H9 (cell line): ENCODE measurements around the gene NPY5R. TPM values are rescaled to one million over a fixed set of nuclear protein-coding genes. Genes with fewer than 3 reads are reported as not detected.

Source experiments
- DNase-seq: peaks from one replicate; pipeline ENCODE4 v3.0.0-alpha.2; 2017
- H2AFZ ChIP-seq: one replicate; pipeline ENCODE4 v1.6.1; 2013; ENCODE audit warnings: mild to moderate bottlenecking, low read length, control low read depth, moderate library complexity
- H2AK5ac ChIP-seq: 2 replicates; pipeline ENCODE4 v1.6.1; 2013; ENCODE audit warnings: low read length, control low read depth, mixed read lengths; ENCODE audit not compliant: insufficient read length
- H2BK120ac ChIP-seq: one replicate; pipeline ENCODE4 v1.6.1; 2013; ENCODE audit warnings: low read depth, mild to moderate bottlenecking, low read length, control low read depth, inconsistent platforms; ENCODE audit not compliant: poor library complexity, severe bottlenecking
- H2BK12ac ChIP-seq: 2 replicates; pipeline ENCODE4 v1.6.1; 2013; ENCODE audit warnings: low read length, control low read depth, mixed read lengths, low read depth; ENCODE audit not compliant: insufficient read length
- H2BK15ac ChIP-seq: 2 replicates; pipeline ENCODE4 v1.6.1; 2013; ENCODE audit warnings: low read depth, low read length, control low read depth
- H2BK20ac ChIP-seq: one replicate; pipeline ENCODE4 v1.6.1; 2013; ENCODE audit warnings: low read depth, mild to moderate bottlenecking, low read length, control low read depth, inconsistent platforms; ENCODE audit not compliant: poor library complexity, severe bottlenecking
- H2BK5ac ChIP-seq: 2 replicates; pipeline ENCODE4 v1.6.1; 2013; ENCODE audit warnings: low read length, control low read depth, mixed read lengths; ENCODE audit not compliant: insufficient read length
- H3K14ac ChIP-seq: 2 replicates; pipeline ENCODE4 v1.6.1; 2013; ENCODE audit warnings: low read length, control low read depth; ENCODE audit not compliant: insufficient read depth
- H3K18ac ChIP-seq: 2 replicates; pipeline ENCODE4 v1.6.1; 2013; ENCODE audit warnings: low read depth, mild to moderate bottlenecking, mixed read lengths, low read length, control low read depth; ENCODE audit not compliant: insufficient read length
- H3K23ac ChIP-seq: 2 replicates; pipeline ENCODE4 v1.6.1; 2013; ENCODE audit warnings: low read length, control low read depth, mixed read lengths, low read depth; ENCODE audit not compliant: insufficient read length
- H3K23me2 ChIP-seq: 2 replicates; pipeline ENCODE4 v1.6.1; 2013; ENCODE audit warnings: low read depth, mild to moderate bottlenecking, mixed read lengths, low read length, control low read depth; ENCODE audit not compliant: insufficient read length, poor library complexity, severe bottlenecking
- H3K27ac ChIP-seq: 2 replicates; pipeline ENCODE4 v1.5.1; 2013; ENCODE audit warnings: low read length, control low read depth, mixed read lengths, low read depth; ENCODE audit not compliant: insufficient read length
- H3K27me3 ChIP-seq: 2 replicates; pipeline ENCODE4 v1.6.1; 2013; ENCODE audit warnings: low read length, control low read depth, inconsistent platforms; ENCODE audit not compliant: insufficient read depth
- H3K4ac ChIP-seq: 2 replicates; pipeline ENCODE4 v1.6.1; 2013; ENCODE audit warnings: low read depth, mild to moderate bottlenecking, control low read depth, inconsistent platforms, low read length, moderate library complexity
- H3K4me1 ChIP-seq: 2 replicates; pipeline ENCODE4 v1.6.1; 2013; ENCODE audit warnings: low read length, control low read depth, inconsistent platforms; ENCODE audit not compliant: insufficient read depth
- H3K4me2 ChIP-seq: 2 replicates; pipeline ENCODE4 v1.6.1; 2013; ENCODE audit warnings: low read length, control low read depth, mixed read lengths; ENCODE audit not compliant: insufficient read length, insufficient read depth
- H3K56ac ChIP-seq: 2 replicates; pipeline ENCODE4 v1.6.1; 2013; ENCODE audit warnings: low read depth, mild to moderate bottlenecking, mixed read lengths, low read length, control low read depth; ENCODE audit not compliant: insufficient read length
- H3K79me1 ChIP-seq: 2 replicates; pipeline ENCODE4 v1.6.1; 2013; ENCODE audit warnings: low read depth, mild to moderate bottlenecking, moderate library complexity, low read length, control low read depth, inconsistent platforms; ENCODE audit not compliant: insufficient read depth, poor library complexity, severe bottlenecking
- H3K79me2 ChIP-seq: 2 replicates; pipeline ENCODE4 v1.6.1; 2013; ENCODE audit warnings: low read length, control low read depth, inconsistent platforms; ENCODE audit not compliant: insufficient read depth
- H3K9ac ChIP-seq: 2 replicates; pipeline ENCODE4 v1.6.1; 2013; ENCODE audit warnings: low read length, control low read depth, mixed read lengths; ENCODE audit not compliant: insufficient read length; ENCODE audit errors: extremely low read depth
- H3K9me3 ChIP-seq: one replicate; pipeline ENCODE4 v1.6.1; 2013; ENCODE audit warnings: low read depth, low read length, inconsistent platforms; ENCODE audit not compliant: control insufficient read depth
- H3T11ph ChIP-seq: one replicate; pipeline ENCODE4 v1.6.1; 2013; ENCODE audit warnings: mild to moderate bottlenecking, low read length, control low read depth, inconsistent platforms
- H4K20me1 ChIP-seq: one replicate; pipeline ENCODE4 v1.6.1; 2013; ENCODE audit not compliant: control insufficient read depth, insufficient read length, insufficient read depth
- H4K5ac ChIP-seq: 2 replicates; pipeline ENCODE4 v1.6.1; 2013; ENCODE audit warnings: low read depth, mild to moderate bottlenecking, mixed read lengths, low read length, control low read depth; ENCODE audit not compliant: insufficient read length
- H4K8ac ChIP-seq: replicated peaks from 2 replicates; pipeline ENCODE4 v1.6.1; 2013; ENCODE audit warnings: low read length, control low read depth, mixed read lengths, low read depth; ENCODE audit not compliant: insufficient read length
- H4K91ac ChIP-seq: 2 replicates; pipeline ENCODE4 v1.6.1; 2013; ENCODE audit warnings: low read depth, mild to moderate bottlenecking, moderate library complexity, mixed read lengths, low read length, control low read depth; ENCODE audit not compliant: insufficient read length
- H3K27ac Mint-ChIP-seq, 3 experiments: 2 replicates in 2 of 3; 3 replicates in 1 of 3; pipeline ENCODE4 v1.8.0; 2020 to 2021; ENCODE audit warnings: mixed read lengths in 3 of 3, mild to moderate bottlenecking in 1 of 3, moderate library complexity in 1 of 3
- H3K27me3 Mint-ChIP-seq: 2 replicates; pipeline ENCODE4 v1.8.0; 2021; ENCODE audit warnings: low read depth, mild to moderate bottlenecking, moderate library complexity, mixed read lengths
- H3K36me3 Mint-ChIP-seq, 3 experiments: 2 replicates in 2 of 3; 3 replicates in 1 of 3; pipeline ENCODE4 v1.8.0; 2020 to 2021; ENCODE audit warnings: low read depth in 3 of 3, mixed read lengths in 3 of 3; ENCODE audit not compliant: insufficient read depth in 1 of 3
- H3K4me1 Mint-ChIP-seq, 2 experiments: 2 replicates each; pipeline ENCODE4 v1.8.0; 2020; ENCODE audit warnings: mixed read lengths in 2 of 2
- H3K4me3 Mint-ChIP-seq, 2 experiments: 2 replicates in 1 of 2; 3 replicates in 1 of 2; pipeline ENCODE4 v1.8.0; 2020 to 2021; ENCODE audit warnings: mild to moderate bottlenecking in 2 of 2, mixed read lengths in 2 of 2, moderate library complexity in 1 of 2
- H3K9me3 Mint-ChIP-seq, 2 experiments: 2 replicates in 1 of 2; 3 replicates in 1 of 2; pipeline ENCODE4 v1.8.0; 2020; ENCODE audit warnings: mild to moderate bottlenecking in 2 of 2, mixed read lengths in 2 of 2, moderate library complexity in 1 of 2
- CTCF ChIP-seq: fragments of 200-600 bp; sonication (generic); conservative IDR thresholded peaks from 3 replicates; pipeline ENCODE4 v1.8.0; 2021; ENCODE audit warnings: antibody characterized with exemption, mild to moderate bottlenecking
- WGBS: extraction: QIAGEN DNeasy Blood & Tissue Kit; methylation state at CpG from one replicate; pipeline ENCODE4 v1.1.7; 2013; ENCODE audit warnings: missing lambda C conversion rate, low lambda C conversion rate, mixed read lengths; ENCODE audit not compliant: insufficient read length; ENCODE audit errors: extremely low coverage; 5-methylcytosine and 5-hydroxymethylcytosine counted together
- total RNA-seq: library from RNA; stranded (reverse); gene quantifications from 2 replicates; pipeline ENCODE4 v1.2.1, GENCODE V29; 2021

Gene NPY5R
- total RNA-seq, 1 experiment from 2014 or later: 4.2 TPM

GRCh38 chr4:163367651-163368050 is 24.0 kb downstream of the NPY5R start:
- H2BK20ac ChIP-seq: no peak overlapping the region
- H3K4me2 ChIP-seq: no peak overlapping the region
- peaks cover 0 to 14% of the 10 kb centered on the region in 2 experiments; a peak in 3 of 4 replicates for H3K4me1 Mint-ChIP-seq
- H2AK5ac ChIP-seq: no peak overlapping the region
- H3K9me3 Mint-ChIP-seq: no peaks in the 10 kb centered on the region
- H2BK15ac ChIP-seq: no peak overlapping the region
- no peaks in the 10 kb centered on the region for H3K27me3 ChIP-seq
- H3K27ac ChIP-seq: no peak overlapping the region
- H3K23ac ChIP-seq: no peak overlapping the region
- WGBS: no CpG with 5 or more reads among the region's 3 CpGs
- no peak overlapping the region for H3K56ac ChIP-seq
- no peaks in the 10 kb centered on the region for H3K27me3 Mint-ChIP-seq
- no peak overlapping the region for H3K14ac ChIP-seq
- H3K4ac ChIP-seq: no peak overlapping the region
- H4K20me1 ChIP-seq: no peaks in the 10 kb centered on the region
- TF ChIP-seq CTCF: no peak
- no peaks in the 10 kb centered on the region for H3K79me1 ChIP-seq
- no peak overlapping the region for H2BK12ac ChIP-seq
- no peak overlapping the region for H4K8ac ChIP-seq
- no peaks in the 10 kb centered on the region for H3K36me3 Mint-ChIP-seq
- no peaks in the 10 kb centered on the region for H3K9me3 ChIP-seq
- H4K5ac ChIP-seq: no peak overlapping the region
- no peaks in the 10 kb centered on the region for H3K23me2 ChIP-seq
- no peak overlapping the region for H2BK120ac ChIP-seq
- no peaks in the 10 kb centered on the region for H3K79me2 ChIP-seq
- no peak overlapping the region for H2AFZ ChIP-seq
- H3K4me1 ChIP-seq: no peaks in the 10 kb centered on the region; the same call in 1 of the 2 replicates
- H2BK5ac ChIP-seq: no peak overlapping the region
- no peak overlapping the region for H4K91ac ChIP-seq
- no peak overlapping the region for H3K18ac ChIP-seq
- no peak overlapping the region for H3K9ac ChIP-seq
- H3K27ac Mint-ChIP-seq: no peak overlapping the region
- no peak overlapping the region for H3K4me3 Mint-ChIP-seq
- no peak for DNase-seq
- H3T11ph ChIP-seq: no peak overlapping the region
